GM19328 (cell line): ENCODE measurements around the gene PIGL.
"Not testable (repeated sequence)": the region's sequence is repeated elsewhere in the genome, so short reads cannot be mapped to it uniquely, and the experiment has no call there.

ENCODE experiments used
- ATAC-seq: cut with Tn5 transposase; IDR thresholded peaks from one replicate; pipeline ENCODE4 v1.9.1; 2021; ENCODE audit warnings: mild to moderate bottlenecking, moderate library complexity; ENCODE audit not compliant: unreplicated experiment

Gene PIGL

GRCh38 chr17:16216341-16217001, 539 bp upstream of the PIGL start:
- not testable (repeated sequence) for ATAC-seq

DNA sequence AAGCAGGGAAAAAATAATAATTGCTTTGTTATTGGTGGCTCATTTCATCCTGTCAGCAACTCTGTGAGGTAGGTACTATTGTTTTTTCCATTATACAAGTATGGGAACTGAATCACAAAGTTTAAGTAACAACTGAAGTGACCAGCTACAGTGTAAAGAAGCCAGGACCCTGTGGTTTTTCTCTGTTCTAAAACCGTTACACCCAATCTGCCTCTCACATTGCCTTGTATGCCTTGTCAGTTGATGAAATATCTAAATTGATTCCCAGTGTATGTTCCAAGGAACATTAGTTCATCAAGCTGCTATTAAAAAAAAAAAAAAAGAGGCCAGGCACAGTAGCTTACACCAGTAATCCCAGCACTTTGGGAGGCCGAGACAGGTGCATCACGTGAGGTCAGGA, 5.4 kb downstream of the PIGL start:
- no peak for ATAC-seq

- ATAC-seq = not testable (repeated sequence)
Observed at GRCh38 chr17:16229912-16230561, 13.0 kb downstream of the PIGL start.

- ATAC-seq = no peak
Observed at GRCh38 chr17:16232391-16232790, 15.4 kb downstream of the PIGL start.

- no peak for ATAC-seq
Observed at GRCh38 chr17:16239931-16240330, 22.9 kb downstream of the PIGL start.

GRCh38 chr17:16241906-16242399, 24.9 kb downstream of the PIGL start:
- ATAC-seq = no peak

DNA sequence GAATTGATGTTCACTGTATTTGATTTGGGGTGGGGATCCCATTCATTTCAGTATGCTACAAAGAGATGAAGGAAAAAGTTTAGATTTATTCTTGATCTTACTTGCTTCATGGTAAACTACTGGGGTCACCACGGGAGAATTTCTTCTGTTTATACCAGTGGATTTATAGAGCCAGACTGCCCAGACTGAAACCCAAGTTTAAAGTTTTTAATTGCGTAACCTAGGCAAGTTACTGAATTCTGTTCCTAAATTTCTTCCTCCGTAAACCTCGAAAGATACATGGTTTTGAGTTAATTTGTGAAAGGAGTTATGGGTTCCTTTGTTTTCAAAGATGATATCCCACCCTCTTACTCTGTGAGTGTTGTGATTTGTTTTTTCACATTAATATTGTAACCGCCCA, 26.4 kb downstream of the PIGL start:
- no peak for ATAC-seq

DNA sequence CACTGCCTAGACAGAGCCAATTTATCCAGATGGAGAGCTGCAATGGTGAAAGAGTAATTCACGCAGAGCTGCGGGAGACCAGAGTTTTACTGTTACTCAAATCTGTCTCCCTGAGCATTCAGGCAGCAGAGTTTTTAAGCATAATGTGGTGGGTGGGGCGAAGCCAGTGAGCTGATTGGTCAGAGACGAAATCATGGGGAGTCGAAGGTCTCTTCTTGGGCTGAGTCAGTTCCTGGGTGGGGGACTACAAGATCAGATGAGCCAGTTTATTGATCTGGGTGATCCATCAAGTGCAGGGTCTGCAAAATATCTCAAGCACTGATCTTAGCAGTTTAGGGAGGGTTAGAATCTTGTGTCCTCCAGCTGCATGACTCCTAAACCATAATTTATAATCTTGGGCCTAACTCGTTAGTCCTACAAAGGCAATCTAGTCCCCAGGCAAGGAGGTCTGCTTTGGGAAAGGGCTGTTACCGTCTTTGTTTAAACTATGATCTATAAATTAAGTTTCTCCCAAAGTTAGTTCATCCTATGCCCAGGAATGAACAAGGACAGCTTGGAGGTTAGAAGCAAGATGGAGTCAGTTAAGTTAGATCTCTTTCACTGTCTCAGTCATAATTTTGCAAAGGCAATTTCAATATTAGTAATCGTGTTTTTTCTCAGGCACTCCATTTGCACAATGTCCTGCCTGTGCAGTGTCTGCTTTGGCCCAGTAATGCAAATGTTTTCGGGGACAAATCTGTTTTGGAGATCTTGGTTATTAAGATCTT, 27.0 kb downstream of the PIGL start:
- no peak for ATAC-seq

DNA sequence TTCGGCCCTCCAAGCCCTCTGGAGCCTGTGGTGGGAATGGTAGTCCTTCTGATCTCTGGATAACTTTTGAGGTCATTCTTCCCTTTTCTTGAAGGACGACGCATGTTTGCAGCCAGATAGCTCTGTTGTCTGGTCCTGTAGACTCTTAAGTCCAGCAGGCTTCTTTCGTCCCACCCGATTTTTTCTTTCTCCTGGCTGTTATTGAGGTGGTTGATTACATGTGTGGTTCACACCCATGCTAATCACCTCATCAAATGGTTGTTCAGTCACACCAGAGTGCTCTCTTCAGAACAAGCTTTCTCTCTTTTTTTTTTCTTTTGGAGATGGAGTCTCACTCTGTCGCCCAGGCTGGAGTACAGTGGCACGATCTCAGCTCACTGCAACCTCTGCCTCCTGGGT, 30.6 kb downstream of the PIGL start:
- no peak for ATAC-seq

DNA sequence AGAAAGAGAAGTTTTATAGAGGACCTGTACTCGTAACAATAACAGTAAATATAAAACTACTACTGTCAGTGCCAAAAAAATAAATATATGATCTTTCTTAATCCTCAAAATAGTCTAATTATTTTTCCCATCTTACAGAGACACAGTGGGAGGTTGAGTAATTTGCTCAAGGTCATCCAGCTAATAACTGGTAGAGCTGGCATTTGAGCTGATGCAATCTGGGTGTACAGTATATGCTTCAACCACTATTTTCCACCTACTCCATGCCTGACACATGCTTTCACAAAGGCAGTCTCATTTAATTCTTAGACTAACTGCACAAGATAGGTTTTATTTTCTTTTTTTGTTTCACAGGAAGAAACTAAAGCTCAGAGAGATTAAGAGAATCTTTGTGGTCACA, 33.6 kb downstream of the PIGL start:
- no peak for ATAC-seq

- ATAC-seq = no peak
Observed at GRCh38 chr17:16251043-16251442, 34.0 kb downstream of the PIGL start.

GRCh38 chr17:16251556-16251955, 34.5 kb downstream of the PIGL start:
- no peak for ATAC-seq

DNA sequence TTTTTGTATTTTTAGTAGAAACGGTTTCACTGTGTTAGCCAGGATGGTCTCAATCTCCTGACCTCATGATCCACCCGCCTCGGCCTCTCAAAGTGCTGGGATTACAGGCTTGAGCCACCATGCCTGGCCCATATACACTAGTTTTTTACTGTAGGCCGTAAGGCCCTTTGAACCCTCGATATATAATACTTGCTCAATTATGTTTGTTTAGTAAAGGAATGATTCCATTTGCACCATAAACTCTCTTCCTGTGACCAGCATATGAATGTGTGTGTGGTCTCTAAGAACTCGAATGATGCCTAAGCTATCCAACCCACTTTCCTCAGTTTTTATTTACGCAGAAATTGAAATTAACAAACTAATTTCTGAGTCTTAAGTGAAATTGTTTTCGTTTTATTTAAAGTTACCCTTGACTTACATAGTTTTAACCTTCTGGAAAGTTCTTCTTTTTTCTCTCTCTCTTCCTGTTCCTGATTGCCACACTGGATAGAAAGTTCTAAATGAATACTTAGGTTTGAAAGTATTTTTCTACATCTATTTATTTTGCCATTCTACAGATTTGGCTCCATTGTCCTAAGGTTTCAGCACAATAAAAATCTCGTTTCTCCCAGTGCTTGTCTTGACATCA, 37.9 kb downstream of the PIGL start:
- no peak for ATAC-seq

GRCh38 chr17:16255481-16255921, 38.5 kb downstream of the PIGL start:
- ATAC-seq = no peak

GRCh38 chr17:16258901-16259300, 41.9 kb downstream of the PIGL start:
- ATAC-seq = no peak

- no peak for ATAC-seq
Observed at GRCh38 chr17:16259926-16260325, 42.9 kb downstream of the PIGL start.

GRCh38 chr17:16261049-16261448, 44.0 kb downstream of the PIGL start:
- no peak for ATAC-seq

- no peak for ATAC-seq
Observed at GRCh38 chr17:16262201-16262600, 45.2 kb downstream of the PIGL start.

GRCh38 chr17:16267174-16267573, 50.2 kb downstream of the PIGL start:
- no peak for ATAC-seq

DNA sequence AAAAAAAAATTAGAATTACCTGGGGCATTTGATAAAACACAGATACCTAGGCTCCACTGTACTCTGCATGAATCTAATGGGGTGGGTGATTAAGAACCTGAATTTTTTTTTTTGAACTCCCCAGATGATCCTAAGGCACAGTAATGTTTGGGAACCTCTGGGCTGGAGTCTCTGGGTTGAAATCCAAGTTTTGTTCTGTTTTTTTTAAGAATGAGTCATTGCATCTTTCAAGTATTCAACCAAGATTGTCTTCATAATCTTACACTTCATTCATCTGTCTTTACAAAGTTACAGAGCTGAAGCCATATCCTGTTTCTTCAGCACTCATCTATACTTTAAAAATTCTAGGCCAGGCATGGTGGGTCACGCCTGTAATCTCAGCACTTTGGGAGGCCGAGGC, 52.6 kb downstream of the PIGL start:
- no peak for ATAC-seq

DNA sequence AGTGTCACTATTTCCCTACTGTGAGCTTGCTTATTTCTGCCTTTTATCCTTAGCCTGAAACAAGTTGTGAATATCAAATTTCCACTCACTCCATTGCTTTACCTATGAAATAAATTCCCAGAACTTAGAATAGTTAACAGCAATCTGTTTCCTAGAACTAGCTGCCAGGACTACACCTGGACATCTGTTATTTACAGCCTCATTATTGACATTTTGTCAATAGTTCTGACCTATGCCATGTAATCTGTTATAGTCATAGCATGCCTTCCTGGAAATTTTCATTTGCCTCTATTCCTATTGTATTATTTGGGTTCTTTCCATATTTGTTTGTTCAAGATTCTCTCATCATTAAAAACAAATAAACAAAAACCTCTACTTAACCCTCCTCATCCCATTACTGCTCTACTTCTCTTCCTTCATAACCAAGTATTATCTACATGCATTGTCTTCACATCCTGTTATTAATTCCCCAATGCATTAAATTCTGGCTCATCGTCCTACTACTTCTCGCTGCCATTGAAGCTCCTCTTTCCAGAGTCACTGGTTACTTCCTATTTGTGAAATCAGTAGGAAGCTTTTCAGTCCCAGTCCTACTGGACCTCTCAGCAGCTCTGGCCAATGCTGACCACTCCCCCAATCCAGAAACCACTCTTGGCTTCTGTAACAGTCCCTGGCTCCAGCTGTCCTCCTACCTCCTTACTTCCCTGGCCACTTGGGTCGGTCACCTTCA, 55.3 kb downstream of the PIGL start:
- ATAC-seq = no peak
